HCT116 (cell line): Measurements from ENCODE around the gene LRCH4.

Experiments
- CTCF ChIP-seq, 3 experiments: fragments of 200-600 bp in 1 of 3; sonication (generic) in 1 of 3; IDR thresholded peaks in 2 of 3; conservative IDR thresholded peaks in 1 of 3; 2 replicates each; pipeline ENCODE4 v1.5.1; 2012 to 2017; ENCODE audit warnings: low read depth in 2 of 3, low read length in 2 of 3, antibody characterized with exemption in 1 of 3, borderline replicate concordance in 1 of 3, control low read depth in 1 of 3, mild to moderate bottlenecking in 1 of 3, mixed read lengths in 1 of 3, mixed run types in 1 of 3, moderate library complexity in 1 of 3; ENCODE audit not compliant: insufficient read depth in 1 of 3
- EGR1 ChIP-seq: IDR thresholded peaks from 2 replicates; pipeline ENCODE4 v1.6.1; 2012; ENCODE audit warnings: low read depth
- POLR2A ChIP-seq: IDR thresholded peaks from 2 replicates; pipeline ENCODE4 v1.7.0; 2011; ENCODE audit warnings: borderline replicate concordance; ENCODE audit not compliant: insufficient read depth, insufficient read length; ENCODE audit errors: extremely low read depth
- POLR2AphosphoS5 ChIP-seq: IDR thresholded peaks from 2 replicates; pipeline ENCODE4 v1.6.1; 2011; ENCODE audit warnings: mild to moderate bottlenecking, low read depth, low read length, moderate library complexity
- TF ChIP-seq, protein P1 (sequence below): IDR thresholded peaks from 2 replicates; pipeline ENCODE4 v1.6.1; 2011; ENCODE audit warnings: mild to moderate bottlenecking, low read length, moderate library complexity; ENCODE audit not compliant: insufficient replicate concordance; ENCODE audit errors: extremely low read depth

DNA sequence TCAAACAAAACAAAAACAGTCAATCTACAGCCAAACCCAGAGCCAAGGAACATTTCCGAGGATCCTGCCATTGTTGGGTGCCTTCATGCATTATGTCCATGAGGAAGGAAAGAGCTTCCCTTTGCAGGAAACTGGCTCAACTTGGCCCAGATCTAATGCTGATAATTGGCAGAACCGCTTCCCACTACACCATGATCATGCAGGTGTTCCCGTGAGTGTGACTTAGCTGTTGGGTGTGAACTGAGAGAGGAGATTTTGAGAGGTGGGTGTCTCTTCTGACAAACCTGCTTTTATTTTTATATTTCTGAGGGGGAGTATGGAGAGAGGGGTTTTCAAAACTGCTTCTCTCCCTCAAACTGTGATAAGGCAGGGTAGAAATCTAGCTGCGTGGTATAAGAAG, 26.8 kb downstream of the LRCH4 start:
- TF ChIP-seq CTCF (IDR thresholded peaks at IDR 0.05 in 2 of 3, conservative IDR thresholded peaks at IDR 0.05 in 1 of 3; ENCODE audit: borderline replicate concordance in 1 of 3, insufficient read depth in 1 of 3, low read depth in 2 of 3, low read length in 2 of 3): no peak
- TF ChIP-seq EGR1: no peak
- no peak for TF ChIP-seq POLR2AphosphoS5
- TF ChIP-seq, protein P1, sequence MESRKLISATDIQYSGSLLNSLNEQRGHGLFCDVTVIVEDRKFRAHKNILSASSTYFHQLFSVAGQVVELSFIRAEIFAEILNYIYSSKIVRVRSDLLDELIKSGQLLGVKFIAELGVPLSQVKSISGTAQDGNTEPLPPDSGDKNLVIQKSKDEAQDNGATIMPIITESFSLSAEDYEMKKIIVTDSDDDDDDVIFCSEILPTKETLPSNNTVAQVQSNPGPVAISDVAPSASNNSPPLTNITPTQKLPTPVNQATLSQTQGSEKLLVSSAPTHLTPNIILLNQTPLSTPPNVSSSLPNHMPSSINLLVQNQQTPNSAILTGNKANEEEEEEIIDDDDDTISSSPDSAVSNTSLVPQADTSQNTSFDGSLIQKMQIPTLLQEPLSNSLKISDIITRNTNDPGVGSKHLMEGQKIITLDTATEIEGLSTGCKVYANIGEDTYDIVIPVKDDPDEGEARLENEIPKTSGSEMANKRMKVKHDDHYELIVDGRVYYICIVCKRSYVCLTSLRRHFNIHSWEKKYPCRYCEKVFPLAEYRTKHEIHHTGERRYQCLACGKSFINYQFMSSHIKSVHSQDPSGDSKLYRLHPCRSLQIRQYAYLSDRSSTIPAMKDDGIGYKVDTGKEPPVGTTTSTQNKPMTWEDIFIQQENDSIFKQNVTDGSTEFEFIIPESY: no peak
- TF ChIP-seq POLR2A: no peak
